ENCODE data around the gene CDK5RAP2.

- TF ChIP-seq CTCF (IDR thresholded peaks at IDR 0.05), result no peak
- TF ChIP-seq POLR2A (IDR thresholded peaks at IDR 0.05), result no peak
Measured at GRCh38 chr9:120436446-120436845, 143.5 kb downstream of the CDK5RAP2 start.

All from vagina (tissue), 2 donors.